Spleen (tissue), 7 donors: Measurements from ENCODE around the gene SLC35F1.

ENCODE experiments used
- POLR2A ChIP-seq, 3 donors: fragments of 450-650 bp; IDR thresholded peaks; one replicate each; pipeline ENCODE4 v1.5.1; 2017; ENCODE audit warnings: antibody characterized with exemption in 3 of 3, mild to moderate bottlenecking in 1 of 3
- POLR2AphosphoS5 ChIP-seq, 3 donors: sonication (generic); formaldehyde crosslinking; IDR thresholded peaks; one replicate each; pipeline ENCODE4 v1.5.1; 2017; ENCODE audit warnings: antibody characterized with exemption in 3 of 3
- TF ChIP-seq, protein P1 (sequence below), 11 experiments: fragments of 200-600 bp in 7 of 11; fragments of 450-650 bp in 4 of 11; sonication (generic) in 4 of 11; IDR thresholded peaks in 8 of 11; conservative IDR thresholded peaks in 3 of 11; 1 replicate in 7 of 11; 2 replicates in 4 of 11; pipeline versions ENCODE4 v1.4.0 to v1.8.0; 2016 to 2021; ENCODE audit warnings: antibody characterized with exemption in 11 of 11, inconsistent platforms in 4 of 11, mild to moderate bottlenecking in 1 of 11
- donor health status: DM: no; HTN: no; CAD: no; lungs with moderate emphysema.
- donor health status: DM: no; HTN: no; CAD: no.
- donor health status: DM: no; HTN: no; CAD: no.

DNA sequence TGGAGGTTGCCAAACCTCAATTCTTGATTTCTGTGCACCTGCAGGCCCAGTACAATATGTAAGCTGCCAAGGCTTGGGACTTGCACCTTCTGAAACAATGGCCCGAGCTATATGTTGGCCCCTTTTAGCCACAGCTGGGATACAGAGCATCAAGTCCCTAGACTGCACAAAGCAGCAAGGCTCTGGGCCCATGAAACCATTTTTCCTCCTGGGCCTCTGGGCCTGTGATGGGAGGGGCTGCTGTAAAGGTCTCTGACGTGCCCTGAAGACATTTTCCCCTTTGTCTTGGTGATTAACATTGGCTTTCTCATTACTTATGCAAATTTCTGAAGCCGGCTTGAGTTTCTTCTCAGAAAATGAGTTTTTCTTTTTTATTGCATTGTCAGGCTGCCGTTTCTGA lies 40.5 kb upstream of the SLC35F1 start:
- TF ChIP-seq, protein P1, sequence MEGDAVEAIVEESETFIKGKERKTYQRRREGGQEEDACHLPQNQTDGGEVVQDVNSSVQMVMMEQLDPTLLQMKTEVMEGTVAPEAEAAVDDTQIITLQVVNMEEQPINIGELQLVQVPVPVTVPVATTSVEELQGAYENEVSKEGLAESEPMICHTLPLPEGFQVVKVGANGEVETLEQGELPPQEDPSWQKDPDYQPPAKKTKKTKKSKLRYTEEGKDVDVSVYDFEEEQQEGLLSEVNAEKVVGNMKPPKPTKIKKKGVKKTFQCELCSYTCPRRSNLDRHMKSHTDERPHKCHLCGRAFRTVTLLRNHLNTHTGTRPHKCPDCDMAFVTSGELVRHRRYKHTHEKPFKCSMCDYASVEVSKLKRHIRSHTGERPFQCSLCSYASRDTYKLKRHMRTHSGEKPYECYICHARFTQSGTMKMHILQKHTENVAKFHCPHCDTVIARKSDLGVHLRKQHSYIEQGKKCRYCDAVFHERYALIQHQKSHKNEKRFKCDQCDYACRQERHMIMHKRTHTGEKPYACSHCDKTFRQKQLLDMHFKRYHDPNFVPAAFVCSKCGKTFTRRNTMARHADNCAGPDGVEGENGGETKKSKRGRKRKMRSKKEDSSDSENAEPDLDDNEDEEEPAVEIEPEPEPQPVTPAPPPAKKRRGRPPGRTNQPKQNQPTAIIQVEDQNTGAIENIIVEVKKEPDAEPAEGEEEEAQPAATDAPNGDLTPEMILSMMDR (IDR thresholded peaks at IDR 0.05 in 8 of 11, conservative IDR thresholded peaks at IDR 0.05 in 3 of 11), result no peak
- TF ChIP-seq POLR2A (IDR thresholded peaks at IDR 0.05) (no peak), POLR2AphosphoS5 (IDR thresholded peaks at IDR 0.05) (no peak)
